PC-9 (cell line): ENCODE measurements around the gene FRZB. TPM values are rescaled to one million over a fixed set of nuclear protein-coding genes. Genes with fewer than 3 reads are reported as not detected.

Experiments
- BruUV-seq: library from RNA; stranded (reverse); fragments of 400-500 nt; replicated peaks from 2 replicates; lab custom pipeline; 2021; lab: Mats Ljungman, UMichigan
- CTCF ChIA-PET: fragments of 300-600 bp; sonication (Branson Sonifier 250); formaldehyde crosslinking; loops from one replicate; lab custom pipeline; 2022; ENCODE audit warnings: antibody characterized with exemption; lab: Charles Lee
- POLR2A ChIA-PET: fragments of 300-600 bp; sonication (Branson Sonifier 250); formaldehyde crosslinking; loops from one replicate; lab custom pipeline; 2022; ENCODE audit warnings: antibody characterized with exemption; ENCODE audit not compliant: unreplicated experiment; lab: Charles Lee
- DNase-seq, 2 experiments: peaks; one replicate each; pipeline versions ENCODE4 v3.0.0 to v3.0.0-alpha.2; 2015 to 2022; ENCODE audit warnings: mixed read lengths in 1 of 2
- H2AFZ ChIP-seq: fragments of 200-600 bp; sonication (generic); 2 replicates; pipeline ENCODE4 v1.8.1; 2017; ENCODE audit warnings: antibody characterized with exemption
- H3F3A ChIP-seq: fragments of 200-600 bp; sonication (generic); 2 replicates; pipeline ENCODE4 v1.8.1; 2017; ENCODE audit warnings: antibody characterized with exemption, mild to moderate bottlenecking, low read depth; ENCODE audit not compliant: insufficient read depth
- H3K27ac ChIP-seq: fragments of 200-600 bp; sonication (generic); 2 replicates; pipeline ENCODE4 v1.6.1; 2016; ENCODE audit warnings: mixed run types
- H3K27me3 ChIP-seq: fragments of 200-600 bp; sonication (generic); 2 replicates; pipeline ENCODE4 v1.6.1; 2016; ENCODE audit warnings: low read depth, mixed run types; ENCODE audit not compliant: insufficient read depth
- H3K36me3 ChIP-seq: fragments of 200-600 bp; sonication (generic); 2 replicates; pipeline ENCODE4 v1.6.1; 2016; ENCODE audit warnings: low read depth, mixed run types
- H3K4me1 ChIP-seq: fragments of 200-600 bp; sonication (generic); replicated peaks from 2 replicates; pipeline ENCODE4 v1.6.1; 2016; ENCODE audit warnings: mixed run types; ENCODE audit not compliant: insufficient read depth
- H3K4me2 ChIP-seq: fragments of 200-600 bp; sonication (generic); 2 replicates; pipeline ENCODE4 v1.6.1; 2017; ENCODE audit warnings: mixed run types
- H3K4me3 ChIP-seq: fragments of 200-600 bp; sonication (generic); 2 replicates; pipeline ENCODE4 v1.6.1; 2016; ENCODE audit warnings: mixed run types
- H3K79me2 ChIP-seq: fragments of 200-600 bp; sonication (generic); 2 replicates; pipeline ENCODE4 v1.6.1; 2017; ENCODE audit warnings: low read depth, mixed run types
- H3K9me2 ChIP-seq: fragments of 200-600 bp; sonication (generic); 2 replicates; pipeline ENCODE4 v1.8.1; 2017; ENCODE audit warnings: mild to moderate bottlenecking; ENCODE audit not compliant: insufficient read depth
- H3K9me3 ChIP-seq: fragments of 200-600 bp; sonication (generic); 2 replicates; pipeline ENCODE4 v1.8.1; 2016; ENCODE audit warnings: low read depth; ENCODE audit not compliant: insufficient read depth
- H4K20me1 ChIP-seq: fragments of 200-600 bp; sonication (generic); 2 replicates; pipeline ENCODE4 v1.8.1; 2017; ENCODE audit not compliant: insufficient read depth
- CTCF ChIP-seq: fragments of 200-600 bp; sonication (generic); conservative IDR thresholded peaks from 2 replicates; pipeline ENCODE4 v1.6.1; 2017; ENCODE audit warnings: mixed run types, antibody characterized with exemption, mild to moderate bottlenecking, moderate library complexity
- EZH2 ChIP-seq: fragments of 200-600 bp; sonication (generic); IDR thresholded peaks from 2 replicates; pipeline ENCODE4 v1.8.0; 2017; ENCODE audit warnings: antibody characterized with exemption, low read depth
- intact Hi-C: fragments of 100-400 bp; cut with micrococcal nuclease; formaldehyde crosslinking; loops from one replicate; pipeline ENCODE4 v1.10.0; 2022; ENCODE audit not compliant: unreplicated experiment
- total RNA-seq: library from RNA; stranded (reverse); gene quantifications from 2 replicates; pipeline ENCODE4 v1.2.3, GENCODE V29; 2021

Gene FRZB
- total RNA-seq, 1 experiment from 2014 or later = 0.15 TPM

GRCh38 chr2:182814804-182815203 is 51.6 kb downstream of the FRZB start:
- TF ChIP-seq EZH2 (no peak), CTCF (no peak)
- Histone ChIP-seq H3K4me3 (no peak overlapping the region), H3K27me3 (no peaks in the 10 kb centered on the region), H2AFZ (peak overlapping the region; percentile 52; the same call in 1 of the 2 replicates), H3K27ac (no peak overlapping the region), H4K20me1 (no peaks in the 10 kb centered on the region), H3K9me3 (no peaks in the 10 kb centered on the region), H3F3A (no peaks in the 10 kb centered on the region), H3K4me2 (no peak overlapping the region), H3K79me2 (no peaks in the 10 kb centered on the region), H3K4me1 (no peaks in the 10 kb centered on the region), H3K9me2 (no peaks in the 10 kb centered on the region), H3K36me3 (no peaks in the 10 kb centered on the region)
- no peak for DNase-seq
- ChIA-PET POLR2A (no interaction called here), CTCF (no interaction called here)
- BruUV-seq = no TSS peak
- intact Hi-C loops = no loop called here

- Histone ChIP-seq H3K9me2 (no peaks in the 10 kb centered on the region), H4K20me1 (no peaks in the 10 kb centered on the region), H3K79me2 (no peaks in the 10 kb centered on the region), H2AFZ (0 out of 2 replicates have a peak overlapping the region, but pooled peaks have one; percentile 52), H3K4me1 (no peaks in the 10 kb centered on the region), H3K27me3 (no peaks in the 10 kb centered on the region), H3F3A (no peaks in the 10 kb centered on the region), H3K4me2 (no peak overlapping the region), H3K27ac (no peak overlapping the region), H3K36me3 (no peaks in the 10 kb centered on the region), H3K9me3 (no peaks in the 10 kb centered on the region), H3K4me3 (no peak overlapping the region)
- TF ChIP-seq CTCF (no peak), EZH2 (no peak)
- intact Hi-C loops = no loop called here
- POLR2A ChIA-PET = no interaction called here
- BruUV-seq = no TSS peak
- DNase-seq = no peak
- CTCF ChIA-PET = no interaction called here
Measured at GRCh38 chr2:182814380-182814779, 52.1 kb downstream of the FRZB start.

GRCh38 chr2:182810087-182810486 is 56.4 kb downstream of the FRZB start:
- no peak for DNase-seq
- TF ChIP-seq CTCF (no peak), EZH2 (no peak)
- Histone ChIP-seq H3K27ac (no peak overlapping the region), H3K4me1 (no peaks in the 10 kb centered on the region), H3K9me3 (no peaks in the 10 kb centered on the region), H3K36me3 (no peaks in the 10 kb centered on the region), H3K79me2 (no peaks in the 10 kb centered on the region), H3F3A (no peaks in the 10 kb centered on the region), H3K4me2 (no peak overlapping the region), H4K20me1 (no peaks in the 10 kb centered on the region), H2AFZ (no peak overlapping the region), H3K27me3 (no peaks in the 10 kb centered on the region), H3K4me3 (no peak overlapping the region), H3K9me2 (no peaks in the 10 kb centered on the region)
- BruUV-seq = no TSS peak
- intact Hi-C loops = no loop called here
- ChIA-PET POLR2A (no interaction called here), CTCF (no interaction called here)
